Left renal cortex interstitium (tissue), 4 donors: ENCODE data around the gene MTA2. TPM values are rescaled to one million over a fixed set of nuclear protein-coding genes. Genes with fewer than 3 reads are reported as not detected.

Experiments
- DNase-seq, 4 donors: peaks; one replicate each; pipeline ENCODE4 v3.0.0-alpha.2; 2013; ENCODE audit warnings: low read depth in 4 of 4, low spot score in 2 of 4, missing footprints in 1 of 4
- polyA plus RNA-seq, 4 donors: library from polyadenylated mRNA; unstranded; fragments of 120-200 nt; gene quantifications; one replicate each; pipeline ENCODE4 v1.2.1, GENCODE V29; 2013; ENCODE audit not compliant: insufficient read length in 4 of 4

The MTA2 gene
- polyA plus RNA-seq, 4 donors, result 86.4 to 99.3 (median 90.3) TPM

- DNase-seq, result no peak
These were observed 11.7 kb upstream of the MTA2 start for GRCh38 chr11:62613291-62613778.

GRCh38 chr11:62612366-62613290 is 11.0 kb upstream of the MTA2 start, which contains the start of the genes EML3 and ROM1:
Gene EML3, minus strand, starts transcription at chr11:62612775. Its CDS starts 318 bp downstream, at chr11:62612457.
Gene ROM1, plus strand, starts transcription at chr11:62613257. Its CDS starts 25 bp downstream, at chr11:62613282.
- peak in 1 of 4 donors; percentile 70 for DNase-seq

GRCh38 chr11:62611705-62612365 is 10.2 kb upstream of the MTA2 start:
- DNase-seq, result peak in 1 of 4 donors; percentile 24

- DNase-seq, result no peak
These were observed 9.4 kb upstream of the MTA2 start for GRCh38 chr11:62610814-62611704.

- DNase-seq, result no peak
These were observed 8.7 kb upstream of the MTA2 start for GRCh38 chr11:62610403-62610802.

GRCh38 chr11:62608776-62609175 is 7.1 kb upstream of the MTA2 start:
- no peak for DNase-seq

GRCh38 chr11:62607714-62608113 is 6.0 kb upstream of the MTA2 start:
- DNase-seq, result no peak

- DNase-seq, result no peak
These were observed 4.2 kb upstream of the MTA2 start for GRCh38 chr11:62605902-62606301.

GRCh38 chr11:62605467-62605866 is 3.8 kb upstream of the MTA2 start:
- DNase-seq, result no peak

GRCh38 chr11:62604460-62605120 is 2.9 kb upstream of the MTA2 start:
- DNase-seq, result peak in 1 of 4 donors; percentile 21

- DNase-seq, result no peak
These were observed 2.2 kb upstream of the MTA2 start for GRCh38 chr11:62603776-62604299.

- no peak for DNase-seq
These were observed 1.4 kb upstream of the MTA2 start for GRCh38 chr11:62603072-62603408.

GRCh38 chr11:62602141-62603071 is 741 bp upstream of the MTA2 start:
- DNase-seq, result peak in 1 of 4 donors; percentile 31

GRCh38 chr11:62601122-62601371 is 618 bp downstream of the MTA2 start:
- DNase-seq, result no peak

- DNase-seq, result no peak
These were observed 1.1 kb downstream of the MTA2 start for GRCh38 chr11:62600367-62601121.

GRCh38 chr11:62599901-62600300 is 1.8 kb downstream of the MTA2 start:
- DNase-seq, result no peak

GRCh38 chr11:62599069-62599696 is 2.5 kb downstream of the MTA2 start:
- DNase-seq, result peak in 2 of 4 donors; percentile 77 to 93

GRCh38 chr11:62595124-62595523 is 6.5 kb downstream of the MTA2 start:
- DNase-seq, result no peak
